Sigmoid colon (tissue), 4 donors: ENCODE results near the gene NEURL4.

Experiments used
- EP300 ChIP-seq, 4 donors: sonication (generic); formaldehyde crosslinking; IDR thresholded peaks; one replicate each; pipeline ENCODE4 v1.6.1; 2017; ENCODE audit warnings: antibody characterized with exemption in 4 of 4
- POLR2A ChIP-seq, 2 donors: fragments of 450-650 bp; IDR thresholded peaks; one replicate each; pipeline ENCODE4 v1.6.1; 2016; ENCODE audit warnings: antibody characterized with exemption in 2 of 2, mild to moderate bottlenecking in 2 of 2, moderate library complexity in 2 of 2
- POLR2AphosphoS5 ChIP-seq, 4 donors: sonication (generic); formaldehyde crosslinking; IDR thresholded peaks; one replicate each; pipeline ENCODE4 v1.6.1; 2017; ENCODE audit warnings: antibody characterized with exemption in 4 of 4
- TF ChIP-seq, protein P1 (sequence below), 4 experiments: fragments of 450-650 bp in 3 of 4; fragments of 200-600 bp in 1 of 4; IDR thresholded peaks; one replicate each; pipeline ENCODE4 v1.5.1; 2016 to 2019; ENCODE audit warnings: antibody characterized with exemption in 4 of 4, mild to moderate bottlenecking in 3 of 4, moderate library complexity in 2 of 4

DNA sequence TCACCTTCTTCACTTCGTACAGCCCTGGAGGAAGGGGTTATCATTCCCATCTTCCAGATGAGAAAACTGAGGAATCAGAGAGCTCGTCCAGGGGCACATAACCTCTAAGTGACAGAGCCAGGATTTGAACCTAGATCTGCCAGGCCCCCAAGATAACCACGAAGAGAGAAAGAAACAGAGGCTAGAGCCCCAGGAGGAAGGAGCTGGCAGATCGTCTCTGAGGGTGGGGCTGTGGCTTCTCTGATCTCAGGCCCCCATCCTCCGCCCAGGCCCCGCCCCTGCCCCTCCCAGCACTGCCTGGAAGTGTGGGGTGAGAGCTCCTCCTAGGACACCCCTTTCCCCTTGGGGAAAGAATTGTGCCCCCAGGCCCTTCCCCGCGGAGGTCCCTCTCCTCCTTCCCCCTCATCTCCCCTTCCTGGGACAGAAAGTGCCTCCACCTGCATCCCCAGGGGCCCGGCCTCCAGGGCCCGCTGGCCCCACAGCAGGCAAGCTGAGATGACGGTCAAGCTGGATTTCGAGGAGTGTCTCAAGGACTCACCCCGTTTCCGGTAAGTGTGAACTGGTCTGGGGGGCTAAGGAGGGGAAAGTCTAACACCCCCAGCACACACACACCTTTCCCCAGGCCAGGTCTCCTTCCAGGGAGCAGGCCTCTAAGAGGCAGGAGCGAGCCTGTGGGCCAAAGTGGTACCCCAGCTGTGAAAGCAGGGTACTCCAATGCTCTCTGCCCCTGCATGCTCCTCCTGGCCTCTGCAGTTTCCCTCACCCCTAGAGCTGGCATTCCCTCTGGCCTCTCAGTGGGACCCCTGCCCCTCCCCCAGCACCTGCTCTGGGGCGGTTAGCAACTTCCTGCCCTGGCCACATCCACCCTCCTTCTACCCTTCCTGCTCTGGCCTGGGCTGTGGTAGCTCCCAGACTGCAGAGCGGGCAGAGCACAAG lies 7.4 kb upstream of the NEURL4 start, which contains the start of gene ACAP1:
- no peak for TF ChIP-seq POLR2A (IDR thresholded peaks at IDR 0.05)
- TF ChIP-seq, protein P1, sequence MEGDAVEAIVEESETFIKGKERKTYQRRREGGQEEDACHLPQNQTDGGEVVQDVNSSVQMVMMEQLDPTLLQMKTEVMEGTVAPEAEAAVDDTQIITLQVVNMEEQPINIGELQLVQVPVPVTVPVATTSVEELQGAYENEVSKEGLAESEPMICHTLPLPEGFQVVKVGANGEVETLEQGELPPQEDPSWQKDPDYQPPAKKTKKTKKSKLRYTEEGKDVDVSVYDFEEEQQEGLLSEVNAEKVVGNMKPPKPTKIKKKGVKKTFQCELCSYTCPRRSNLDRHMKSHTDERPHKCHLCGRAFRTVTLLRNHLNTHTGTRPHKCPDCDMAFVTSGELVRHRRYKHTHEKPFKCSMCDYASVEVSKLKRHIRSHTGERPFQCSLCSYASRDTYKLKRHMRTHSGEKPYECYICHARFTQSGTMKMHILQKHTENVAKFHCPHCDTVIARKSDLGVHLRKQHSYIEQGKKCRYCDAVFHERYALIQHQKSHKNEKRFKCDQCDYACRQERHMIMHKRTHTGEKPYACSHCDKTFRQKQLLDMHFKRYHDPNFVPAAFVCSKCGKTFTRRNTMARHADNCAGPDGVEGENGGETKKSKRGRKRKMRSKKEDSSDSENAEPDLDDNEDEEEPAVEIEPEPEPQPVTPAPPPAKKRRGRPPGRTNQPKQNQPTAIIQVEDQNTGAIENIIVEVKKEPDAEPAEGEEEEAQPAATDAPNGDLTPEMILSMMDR (IDR thresholded peaks at IDR 0.05) = no peak
- TF ChIP-seq POLR2AphosphoS5 (IDR thresholded peaks at IDR 0.05) = no peak
- no peak for TF ChIP-seq EP300 (IDR thresholded peaks at IDR 0.05)
